ENCODE measurements around the gene ARF1. TPM values are rescaled to one million over a fixed set of nuclear protein-coding genes. Genes with fewer than 3 reads are reported as not detected.

The ARF1 gene
- total RNA-seq, 2 experiments from 2014 or later, result 318 to 322 TPM

DNA sequence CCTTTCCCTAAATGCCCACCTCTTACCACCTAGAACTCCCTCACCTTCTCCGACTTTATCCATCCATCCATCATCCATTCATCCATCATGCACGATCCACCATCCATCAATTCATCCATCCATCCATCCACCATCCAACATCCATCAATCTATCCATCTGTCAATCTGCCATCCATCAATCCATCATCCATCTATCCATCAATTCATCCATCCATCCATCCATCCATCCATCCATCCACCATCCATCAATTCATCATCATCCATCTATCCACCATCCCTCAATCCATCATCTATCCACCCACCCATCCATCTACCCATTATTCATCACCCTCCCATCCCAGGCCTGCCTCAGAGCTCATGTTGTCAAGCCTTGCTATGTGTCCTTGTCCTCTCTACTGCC is 41.2 kb upstream of the ARF1 start:
- Histone ChIP-seq H3K4me1 (ENCODE audit: insufficient read depth, low read length) (peaks cover 8% of the 10 kb centered on the region), H3K27ac (ENCODE audit: low read depth in 1 of 2, low read length in 2 of 2) (no peak overlapping the region), H3K9me3 (ENCODE audit: control insufficient read depth in 1 of 2, insufficient read depth in 1 of 2, low read length in 2 of 2) (peaks cover 0 to 19% of the 10 kb centered on the region in 2 experiments), H3K4me3 (ENCODE audit: low read length) (no peak overlapping the region), H3K36me3 (ENCODE audit: insufficient read depth, low read length) (no peaks in the 10 kb centered on the region), H3K27me3 (ENCODE audit: control insufficient read depth in 1 of 2, insufficient read depth in 2 of 2, low read length in 2 of 2) (peaks cover 35 to 39% of the 10 kb centered on the region in 2 experiments)
- intact Hi-C loops (cut with DNase I, micrococcal nuclease), result no loop called here
- ATAC-seq (ENCODE audit: poor library complexity) (no peak), DNase-seq (no peak)
- Mint-ChIP-seq H3K27ac (no peak overlapping the region), H3K36me3 (ENCODE audit: low read depth) (no peaks in the 10 kb centered on the region), H3K27me3 (peaks cover 31% of the 10 kb centered on the region), H3K4me1 (ENCODE audit: low read depth) (no peaks in the 10 kb centered on the region), H3K4me3 (no peak overlapping the region), H3K9me3 (no peaks in the 10 kb centered on the region)
- CTCF ChIA-PET, result no interaction called here
- no peak for TF ChIP-seq CTCF (IDR thresholded peaks at IDR 0.05)
- POLR2A ChIA-PET, result no interaction called here

DNA sequence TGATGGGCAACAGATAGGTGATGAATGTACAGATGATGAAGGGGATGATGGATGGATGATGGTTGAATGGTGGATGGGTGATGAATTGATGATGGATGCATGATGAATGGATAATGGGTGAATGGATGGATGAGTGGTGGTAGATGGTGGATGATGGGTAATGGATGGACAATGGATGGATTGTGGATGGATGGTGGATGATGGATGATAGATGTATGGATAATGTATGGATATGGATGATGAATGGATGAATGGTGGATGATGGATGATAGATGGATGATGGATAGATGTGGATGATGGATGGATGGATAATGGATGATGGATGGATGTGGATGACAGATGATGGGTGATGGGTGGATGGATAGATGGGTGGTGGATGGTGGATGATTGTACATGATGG is 40.0 kb upstream of the ARF1 start:
- H3K9me3 Mint-ChIP-seq, result no peaks in the 10 kb centered on the region
- no peak overlapping the region for H3K27ac Mint-ChIP-seq
- intact Hi-C loops (cut with DNase I, micrococcal nuclease), result no loop called here
- Histone ChIP-seq H3K36me3 (ENCODE audit: insufficient read depth, low read length) (no peaks in the 10 kb centered on the region), H3K9me3 (ENCODE audit: control insufficient read depth in 1 of 2, insufficient read depth in 1 of 2, low read length in 2 of 2) (peaks cover 0 to 16% of the 10 kb centered on the region in 2 experiments), H3K27ac (ENCODE audit: low read depth in 1 of 2, low read length in 2 of 2) (no peak overlapping the region), H3K4me3 (ENCODE audit: low read length) (no peak overlapping the region), H3K27me3 (ENCODE audit: control insufficient read depth in 1 of 2, insufficient read depth in 2 of 2, low read length in 2 of 2) (peaks cover 23 to 27% of the 10 kb centered on the region in 2 experiments), H3K4me1 (ENCODE audit: insufficient read depth, low read length) (peaks cover 4% of the 10 kb centered on the region)
- no peaks in the 10 kb centered on the region for H3K4me1 Mint-ChIP-seq (ENCODE audit: low read depth)
- no peak overlapping the region for H3K4me3 Mint-ChIP-seq
- no peaks in the 10 kb centered on the region for H3K36me3 Mint-ChIP-seq (ENCODE audit: low read depth)
- no peak for ATAC-seq (ENCODE audit: poor library complexity)
- no peak for DNase-seq
- no peak for TF ChIP-seq CTCF (IDR thresholded peaks at IDR 0.05)
- POLR2A ChIA-PET, result no interaction called here
- peaks cover 20% of the 10 kb centered on the region for H3K27me3 Mint-ChIP-seq
- CTCF ChIA-PET, result no interaction called here

DNA sequence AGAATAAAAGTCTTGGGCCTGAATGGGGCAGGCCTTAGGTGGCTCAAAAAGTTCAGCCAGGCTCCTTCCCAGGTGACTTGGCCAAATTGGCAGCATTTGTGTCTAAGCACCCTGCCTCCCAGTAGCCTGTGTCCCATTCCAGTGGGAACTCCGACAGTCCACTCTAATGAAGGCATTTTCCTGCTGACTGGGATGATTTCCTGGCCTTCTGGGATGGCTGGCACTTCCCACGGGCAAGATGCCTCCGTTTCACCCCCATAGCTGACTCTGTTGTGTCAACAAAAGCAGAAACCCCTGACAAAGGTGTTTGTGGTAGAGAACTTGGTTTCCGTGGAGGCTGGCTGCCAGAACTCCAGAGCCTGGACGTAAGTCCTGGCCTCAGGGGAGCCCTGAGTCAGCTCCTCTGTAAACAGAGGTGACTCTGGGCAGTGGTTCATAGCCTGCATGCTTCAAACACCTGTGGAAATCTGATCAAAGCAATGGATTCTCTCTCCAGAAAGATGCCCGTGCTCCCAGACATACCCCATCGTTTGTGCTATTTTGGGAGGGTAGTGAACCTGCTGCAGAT is 39.1 kb upstream of the ARF1 start:
- Mint-ChIP-seq H3K27me3 (peaks cover 17% of the 10 kb centered on the region), H3K9me3 (no peaks in the 10 kb centered on the region), H3K4me3 (no peak overlapping the region), H3K27ac (no peak overlapping the region), H3K4me1 (ENCODE audit: low read depth) (no peaks in the 10 kb centered on the region), H3K36me3 (ENCODE audit: low read depth) (no peaks in the 10 kb centered on the region)
- no peaks in the 10 kb centered on the region for H3K4me1 ChIP-seq (ENCODE audit: insufficient read depth, low read length)
- CTCF ChIA-PET, result no interaction called here
- peaks cover 18 to 19% of the 10 kb centered on the region in 2 experiments for H3K27me3 ChIP-seq (ENCODE audit: control insufficient read depth in 1 of 2, insufficient read depth in 2 of 2, low read length in 2 of 2)
- no peak overlapping the region for H3K27ac ChIP-seq (ENCODE audit: low read depth in 1 of 2, low read length in 2 of 2)
- no peak for ATAC-seq (ENCODE audit: poor library complexity)
- H3K9me3 ChIP-seq (ENCODE audit: control insufficient read depth in 1 of 2, insufficient read depth in 1 of 2, low read length in 2 of 2), result peaks cover 0 to 13% of the 10 kb centered on the region in 2 experiments
- no peaks in the 10 kb centered on the region for H3K36me3 ChIP-seq (ENCODE audit: insufficient read depth, low read length)
- DNase-seq, result peak in 1 of 14 experiments; percentile 10
- intact Hi-C loops (cut with DNase I, micrococcal nuclease), result no loop called here
- POLR2A ChIA-PET, result no interaction called here
- no peak for TF ChIP-seq CTCF (IDR thresholded peaks at IDR 0.05)
- H3K4me3 ChIP-seq (ENCODE audit: low read length), result no peak overlapping the region

Measured in CD4-positive, alpha-beta T cell (primary cell).